IMR-90 (cell line): Measurements from ENCODE around the gene MSL3B.

Source experiments
- BHLHE40 ChIP-seq: fragments of 150-350 bp; IDR thresholded peaks from 2 replicates; pipeline ENCODE4 v1.6.1; 2016; ENCODE audit warnings: mild to moderate bottlenecking, low read depth, low read length
- CTCF ChIP-seq: conservative IDR thresholded peaks from 2 replicates; pipeline ENCODE4 v1.5.1; 2012; ENCODE audit warnings: mild to moderate bottlenecking, low read depth, low read length, improper control_type of control experiment
- FOS ChIP-seq: fragments of 150-350 bp; IDR thresholded peaks from 2 replicates; pipeline ENCODE4 v1.6.1; 2016; ENCODE audit warnings: low read depth, low read length
- MAFK ChIP-seq: IDR thresholded peaks from 2 replicates; pipeline ENCODE4 v1.6.1; 2012; ENCODE audit warnings: low read depth, low read length, improper control_type of control experiment
- MXI1 ChIP-seq: IDR thresholded peaks from 2 replicates; pipeline ENCODE4 v1.6.1; 2012; ENCODE audit warnings: low read depth, mild to moderate bottlenecking, low read length, moderate library complexity, borderline replicate concordance
- POLR2A ChIP-seq: IDR thresholded peaks from 2 replicates; pipeline ENCODE4 v1.6.1; 2012; ENCODE audit warnings: mild to moderate bottlenecking, low read depth, low read length
- TF ChIP-seq, protein P1 (sequence below): fragments of 150-350 bp; IDR thresholded peaks from 2 replicates; pipeline ENCODE4 v1.6.1; 2016; ENCODE audit warnings: low read depth, mild to moderate bottlenecking, low read length, moderate library complexity, borderline replicate concordance

DNA sequence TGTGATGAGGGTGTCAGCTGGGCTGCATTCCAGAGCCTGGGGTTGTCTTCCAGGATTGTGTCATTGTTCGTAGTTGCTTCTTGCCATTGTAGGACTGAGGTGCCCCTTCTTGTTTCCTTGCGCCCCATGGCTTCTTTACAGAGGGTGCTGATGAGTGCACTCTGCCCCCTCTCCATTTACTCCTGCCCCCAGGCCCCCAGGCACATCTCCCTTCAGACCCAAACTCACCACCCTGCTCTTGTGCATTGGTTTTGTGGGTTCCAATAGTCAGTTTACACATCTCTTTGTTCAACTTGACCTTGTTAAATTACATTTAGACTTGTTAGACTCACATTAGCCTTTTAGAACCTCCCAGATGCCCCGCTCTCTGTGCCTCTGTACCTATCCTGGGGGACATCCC lies 47.0 kb downstream of the MSL3B start:
- no peak for TF ChIP-seq MAFK
- no peak for TF ChIP-seq FOS
- no peak for TF ChIP-seq CTCF
- TF ChIP-seq POLR2A: no peak
- TF ChIP-seq, protein P1, sequence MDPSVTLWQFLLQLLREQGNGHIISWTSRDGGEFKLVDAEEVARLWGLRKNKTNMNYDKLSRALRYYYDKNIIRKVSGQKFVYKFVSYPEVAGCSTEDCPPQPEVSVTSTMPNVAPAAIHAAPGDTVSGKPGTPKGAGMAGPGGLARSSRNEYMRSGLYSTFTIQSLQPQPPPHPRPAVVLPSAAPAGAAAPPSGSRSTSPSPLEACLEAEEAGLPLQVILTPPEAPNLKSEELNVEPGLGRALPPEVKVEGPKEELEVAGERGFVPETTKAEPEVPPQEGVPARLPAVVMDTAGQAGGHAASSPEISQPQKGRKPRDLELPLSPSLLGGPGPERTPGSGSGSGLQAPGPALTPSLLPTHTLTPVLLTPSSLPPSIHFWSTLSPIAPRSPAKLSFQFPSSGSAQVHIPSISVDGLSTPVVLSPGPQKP: no peak
- TF ChIP-seq MXI1: no peak
- TF ChIP-seq BHLHE40: no peak
